WTC11 (cell line): ENCODE data around the gene ASMTL.

Source experiments
- CTCF ChIP-seq: fragments of 200-600 bp; IDR thresholded peaks from 2 replicates; pipeline ENCODE4 v1.8.0; 2022; ENCODE audit warnings: antibody characterized with exemption
- ETV6 ChIP-seq: sonication (generic); formaldehyde crosslinking; IDR thresholded peaks from 2 replicates; pipeline ENCODE4 v1.8.1; 2022; ENCODE audit warnings: mild to moderate bottlenecking, missing genetic modification reagents
- FOXP1 ChIP-seq: sonication (generic); formaldehyde crosslinking; IDR thresholded peaks from 2 replicates; pipeline ENCODE4 v1.8.0; 2022; ENCODE audit warnings: missing genetic modification reagents, mild to moderate bottlenecking, moderate library complexity, borderline replicate concordance
- MAX ChIP-seq: sonication (generic); formaldehyde crosslinking; IDR thresholded peaks from 2 replicates; pipeline ENCODE4 v1.8.0; 2022; ENCODE audit warnings: mild to moderate bottlenecking, missing genetic modification reagents
- MLX ChIP-seq: sonication (generic); formaldehyde crosslinking; IDR thresholded peaks from 2 replicates; pipeline ENCODE4 v1.8.1; 2023; ENCODE audit warnings: mild to moderate bottlenecking, missing genetic modification reagents, moderate library complexity
- NFE2L1 ChIP-seq: sonication (generic); formaldehyde crosslinking; IDR thresholded peaks from 2 replicates; pipeline ENCODE4 v1.8.1; 2023; ENCODE audit warnings: missing genetic modification reagents
- SMAD4 ChIP-seq: sonication (generic); formaldehyde crosslinking; IDR thresholded peaks from 2 replicates; pipeline ENCODE4 v1.8.0; 2022; ENCODE audit warnings: mild to moderate bottlenecking, missing genetic modification reagents
- TCF7 ChIP-seq: sonication (generic); formaldehyde crosslinking; IDR thresholded peaks from 2 replicates; pipeline ENCODE4 v1.8.0; 2022; ENCODE audit warnings: mild to moderate bottlenecking, low read depth, missing genetic modification reagents, moderate library complexity
- USF1 ChIP-seq: sonication (generic); formaldehyde crosslinking; IDR thresholded peaks from 2 replicates; pipeline ENCODE4 v1.8.0; 2022; ENCODE audit warnings: mild to moderate bottlenecking, missing genetic modification reagents
- USF2 ChIP-seq: sonication (generic); formaldehyde crosslinking; IDR thresholded peaks from 2 replicates; pipeline ENCODE4 v1.8.1; 2023; ENCODE audit warnings: mild to moderate bottlenecking, missing genetic modification reagents, moderate library complexity

GRCh38 chrX:1464041-1464970 is 11.6 kb upstream of the ASMTL start:
- TF ChIP-seq CTCF (no peak), TCF7 (CRISPR knock-in tag) (no peak), NFE2L1 (CRISPR knock-in tag) (no peak), MAX (CRISPR knock-in tag) (no peak), MLX (CRISPR knock-in tag) (no peak), USF1 (CRISPR knock-in tag) (no peak), USF2 (CRISPR knock-in tag) (no peak), ETV6 (CRISPR knock-in tag) (no peak), SMAD4 (CRISPR knock-in tag) (no peak), FOXP1 (no peak)
